HG03045 (cell line): Measurements from ENCODE around the gene NDUFA7.
A peak's percentile ranks its signal among the peaks of the same experiment; 100 is the strongest.
"Not testable (repeated sequence)": the region's sequence is repeated elsewhere in the genome, so short reads cannot be mapped to it uniquely, and the experiment has no call there.

Experiments used
- ATAC-seq: cut with Tn5 transposase; IDR thresholded peaks from one replicate; pipeline ENCODE4 v1.9.1; 2021; ENCODE audit warnings: mild to moderate bottlenecking, moderate library complexity; ENCODE audit not compliant: unreplicated experiment

Gene NDUFA7

GRCh38 chr19:8321067-8321985 lies at the start of gene NDUFA7, which contains the start of gene RPS28:
Gene NDUFA7, minus strand, starts transcription at chr19:8321375. Its CDS starts 17 bp downstream, at chr19:8321358.
Gene RPS28, plus strand, starts transcription at chr19:8321496. Its CDS starts 35 bp downstream, at chr19:8321531.
- peak; percentile 85 for ATAC-seq

DNA sequence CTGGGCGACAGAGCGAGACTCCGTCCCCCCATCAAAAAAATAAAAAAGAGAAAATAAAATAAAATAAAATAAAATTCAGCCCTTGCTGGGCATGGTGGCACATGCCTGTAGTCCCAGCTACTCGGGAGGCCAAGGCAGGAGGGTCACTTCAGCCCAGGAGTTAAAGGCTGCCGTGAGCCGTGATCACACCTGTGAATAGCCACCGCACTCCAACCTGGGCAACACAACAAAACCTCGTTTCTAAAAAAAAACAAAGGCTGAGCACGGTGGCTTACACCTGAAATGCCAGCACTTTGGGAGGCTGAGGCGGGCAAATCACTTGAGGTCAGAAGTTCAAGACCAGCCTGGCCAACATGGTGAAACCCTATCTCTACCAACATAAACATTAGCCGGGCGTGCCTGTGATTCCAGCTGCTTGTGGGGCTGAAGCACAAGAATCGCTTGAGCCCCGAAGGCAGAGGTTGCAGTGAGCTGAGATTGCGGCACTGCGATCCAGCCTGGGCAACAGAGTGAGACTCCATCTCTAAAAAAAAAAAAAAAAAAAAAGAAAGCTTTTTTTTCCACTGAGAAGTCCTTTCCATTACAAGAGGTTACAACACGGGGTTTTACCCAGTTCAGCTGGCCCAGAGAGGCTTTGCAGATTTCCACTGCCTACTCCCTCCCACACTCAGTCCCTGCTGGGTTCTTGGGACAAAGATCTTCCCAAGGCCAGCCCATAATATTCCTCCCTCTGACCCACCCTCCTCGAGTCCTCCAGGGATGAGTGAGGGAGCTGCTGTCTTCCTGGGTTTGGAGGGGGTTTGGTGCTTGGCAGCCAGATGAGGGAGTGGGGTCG lies 49.2 kb upstream of the NDUFA7 start:
- no peak for ATAC-seq

GRCh38 chr19:8367327-8368001 lies 46.3 kb upstream of the NDUFA7 start:
- no peak for ATAC-seq

DNA sequence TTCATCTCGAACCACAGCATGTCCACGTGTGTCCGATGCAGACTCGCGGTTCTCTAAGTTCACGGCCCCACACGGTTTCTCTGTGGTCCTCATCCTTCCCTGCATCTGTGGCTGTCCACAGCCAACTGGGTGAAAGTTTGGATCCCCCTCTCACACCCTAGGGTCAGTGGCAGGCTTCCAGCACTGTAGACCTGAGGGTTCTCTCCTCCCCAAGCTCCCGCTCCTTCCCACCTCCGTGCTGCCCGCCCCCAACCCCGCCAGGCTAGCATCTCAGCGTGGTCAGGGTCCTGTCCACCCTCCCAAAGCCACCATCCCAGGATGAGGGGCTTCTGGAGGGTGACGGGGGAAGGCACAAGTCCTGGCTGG lies 45.8 kb upstream of the NDUFA7 start:
- ATAC-seq = no peak

GRCh38 chr19:8366121-8366581 lies 45.0 kb upstream of the NDUFA7 start:
- no peak for ATAC-seq

- ATAC-seq = no peak
These were observed 42.9 kb upstream of the NDUFA7 start, which contains the start of gene ANGPTL4 for GRCh38 chr19:8363803-8364771. Gene ANGPTL4, plus strand, starts transcription at chr19:8364155. Its CDS starts 167 bp downstream, at chr19:8364322.

GRCh38 chr19:8361921-8362793 lies 41.0 kb upstream of the NDUFA7 start:
- ATAC-seq = no peak

GRCh38 chr19:8360196-8360595 lies 39.0 kb upstream of the NDUFA7 start:
- ATAC-seq = no peak

GRCh38 chr19:8358948-8359347 lies 37.8 kb upstream of the NDUFA7 start:
- ATAC-seq = no peak

GRCh38 chr19:8357007-8357521 lies 35.9 kb upstream of the NDUFA7 start:
- ATAC-seq = no peak

GRCh38 chr19:8355631-8356402 lies 34.6 kb upstream of the NDUFA7 start:
- ATAC-seq = no peak

- ATAC-seq = not testable (repeated sequence)
These were observed 31.7 kb upstream of the NDUFA7 start for GRCh38 chr19:8352845-8353244.

DNA sequence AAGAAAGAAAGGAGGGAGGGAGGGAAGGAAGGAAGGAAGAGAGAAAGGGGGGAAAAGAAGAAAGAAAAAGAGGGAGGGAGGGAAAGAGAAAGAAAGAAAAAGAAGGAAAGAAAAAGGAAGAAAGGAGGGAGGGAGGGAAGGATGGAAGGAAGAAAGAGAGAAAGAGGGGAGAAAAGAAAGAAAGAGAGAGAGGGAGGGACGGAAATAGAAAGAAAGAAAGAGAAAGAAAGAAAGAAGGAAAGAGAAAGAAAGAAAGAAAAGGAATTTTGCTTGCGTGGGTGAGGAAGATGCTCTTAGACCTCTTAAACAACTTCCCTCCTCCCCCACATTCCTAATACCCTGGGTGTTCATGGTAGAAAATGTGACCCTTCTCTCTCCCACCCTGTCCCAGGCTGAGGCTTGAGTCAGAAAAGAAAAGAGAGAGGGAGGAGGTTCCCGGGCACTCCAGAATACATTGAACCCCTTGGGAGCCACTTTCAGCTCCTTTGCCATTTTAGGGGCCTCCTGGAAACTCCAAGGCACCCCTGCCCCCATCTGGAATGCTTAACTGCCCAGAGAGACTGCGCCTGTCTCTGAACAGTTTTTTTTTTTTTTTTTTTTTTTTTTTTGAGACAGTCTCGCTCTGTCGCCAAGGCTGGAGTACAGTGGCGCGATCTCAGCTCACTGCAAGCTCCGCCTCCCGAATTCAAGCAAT lies 31.1 kb upstream of the NDUFA7 start:
- no peak for ATAC-seq

DNA sequence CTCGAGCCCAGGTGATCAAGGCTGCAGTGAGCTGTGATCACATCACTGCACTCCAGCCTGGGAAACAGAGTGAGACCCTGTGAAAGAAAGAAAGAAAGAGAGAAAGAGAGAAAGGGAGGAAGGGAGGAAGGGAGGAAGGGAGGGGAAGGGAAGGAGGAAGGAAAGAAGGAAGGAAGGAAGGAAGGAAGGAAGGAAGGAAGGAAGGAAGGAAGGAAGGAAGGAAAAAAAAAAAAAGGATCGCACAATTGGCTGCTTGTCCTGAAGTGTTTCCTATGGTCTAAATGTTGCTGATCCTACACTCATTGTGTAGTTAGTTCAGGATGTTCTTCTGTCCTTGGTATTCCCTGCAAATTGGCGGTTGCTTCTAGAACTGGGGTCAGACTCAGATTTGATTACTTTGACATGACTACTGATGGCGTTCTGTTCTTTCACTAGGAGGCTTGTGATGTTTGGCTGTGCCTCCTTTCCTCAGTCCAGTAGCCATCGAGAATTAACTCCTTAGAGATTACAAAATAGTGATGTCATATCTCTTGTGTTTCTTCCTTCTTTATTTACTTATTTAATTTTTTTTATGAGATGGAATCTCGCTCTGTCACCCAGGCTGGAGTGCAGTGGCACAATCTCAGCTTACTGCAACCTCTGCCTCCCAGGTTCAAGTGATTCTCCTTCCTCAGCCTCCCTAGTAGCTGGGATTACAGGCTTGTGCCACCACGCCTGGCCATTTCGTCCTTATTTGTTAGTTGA lies 28.6 kb upstream of the NDUFA7 start:
- ATAC-seq = not testable (repeated sequence)

- no peak for ATAC-seq
These were observed 22.3 kb upstream of the NDUFA7 start for GRCh38 chr19:8343483-8343844.

DNA sequence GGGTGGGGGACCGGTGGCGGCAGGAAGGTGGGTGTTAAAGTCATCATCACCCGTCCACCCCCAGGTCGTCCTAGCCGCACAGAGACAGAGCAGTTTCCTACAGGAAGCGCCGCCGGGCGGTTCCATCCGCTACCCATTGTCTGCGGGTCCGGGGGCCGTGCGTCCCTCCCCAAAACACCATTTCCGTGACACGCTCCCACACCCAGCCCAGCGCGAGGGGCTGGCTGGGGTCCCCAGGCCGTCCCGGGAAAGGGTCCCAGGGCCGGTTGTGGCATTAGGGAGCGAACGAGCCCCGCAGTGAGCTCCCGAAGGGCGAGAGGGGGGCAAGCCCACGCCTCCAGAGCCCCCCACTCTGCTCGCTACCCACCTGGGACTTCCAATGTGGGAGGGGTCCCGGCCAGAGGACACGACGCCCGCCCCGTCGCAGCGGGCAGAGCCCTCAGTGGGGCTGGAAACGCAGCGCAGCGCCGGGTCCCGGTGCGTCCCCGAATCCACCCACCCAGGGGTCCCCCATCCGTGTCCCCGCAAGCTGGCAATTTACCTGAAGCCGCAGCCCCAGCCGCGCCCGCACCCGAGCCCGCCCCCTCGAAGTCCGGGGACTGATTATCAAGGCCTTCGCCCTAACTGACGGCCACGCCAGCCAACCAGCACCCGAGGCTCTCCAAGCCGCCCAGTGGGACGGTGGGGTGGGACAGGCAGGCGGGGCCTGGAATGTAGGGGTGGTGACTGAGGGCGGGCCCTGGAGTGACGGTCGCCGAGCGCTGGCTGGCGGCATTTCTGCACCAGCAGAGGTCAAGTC lies 21.7 kb upstream of the NDUFA7 start, which contains the start of gene KANK3:
Gene KANK3 (minus strand): TSS at position 579 of the 799 bp plus-strand sequence. CDS start 5,434 bp downstream, outside the sequence.
- ATAC-seq = peak; percentile 90
